ENCODE measurements around the gene STAC. TPM values are rescaled to one million over a fixed set of nuclear protein-coding genes. Genes with fewer than 3 reads are reported as not detected.

STAC gene
- total and polyA plus RNA-seq, 9 of the 15 experiments (the other 6 are each of a cell fraction or from before 2014, with no cell fraction given), result 0.11 TPM; not detected in 8

DNA sequence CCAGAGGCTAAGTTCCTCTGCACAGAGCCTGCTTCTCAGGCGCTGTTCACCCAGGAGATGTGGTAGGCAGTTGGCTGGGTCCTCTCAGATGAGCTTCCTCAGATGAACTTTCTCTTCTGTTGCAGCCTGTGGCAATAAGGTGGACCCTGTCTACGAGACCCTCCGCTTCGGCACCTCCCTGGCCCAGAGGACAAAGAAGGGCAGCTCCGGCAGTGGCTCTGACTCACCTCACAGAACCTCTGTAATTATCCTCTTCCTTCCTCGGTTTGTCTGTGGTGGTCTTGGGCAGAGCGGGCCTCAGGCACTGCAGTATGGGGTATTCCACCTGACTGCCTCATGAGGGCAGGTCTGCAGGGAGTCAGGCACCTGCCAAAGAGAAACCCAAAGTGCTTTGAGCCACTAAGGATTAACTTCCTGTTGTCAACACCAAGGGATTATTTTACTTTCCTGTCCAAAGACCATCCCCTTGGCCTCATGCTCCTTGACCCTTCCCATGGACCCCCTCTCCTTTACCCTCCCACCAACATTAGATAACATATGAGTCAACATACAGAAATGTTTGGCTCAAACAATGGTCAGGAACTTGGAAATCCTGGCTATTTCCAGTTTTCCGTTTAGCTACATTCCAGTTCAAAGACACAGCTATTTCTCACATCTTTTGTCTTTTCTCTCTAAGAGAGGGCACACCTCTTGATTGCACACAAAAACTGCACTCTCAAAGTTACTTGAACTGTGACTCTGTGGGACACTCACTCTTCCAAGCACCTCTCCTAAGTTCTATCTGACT is 105.9 kb downstream of the STAC start (continued):
- TF ChIP-seq, protein P1, sequence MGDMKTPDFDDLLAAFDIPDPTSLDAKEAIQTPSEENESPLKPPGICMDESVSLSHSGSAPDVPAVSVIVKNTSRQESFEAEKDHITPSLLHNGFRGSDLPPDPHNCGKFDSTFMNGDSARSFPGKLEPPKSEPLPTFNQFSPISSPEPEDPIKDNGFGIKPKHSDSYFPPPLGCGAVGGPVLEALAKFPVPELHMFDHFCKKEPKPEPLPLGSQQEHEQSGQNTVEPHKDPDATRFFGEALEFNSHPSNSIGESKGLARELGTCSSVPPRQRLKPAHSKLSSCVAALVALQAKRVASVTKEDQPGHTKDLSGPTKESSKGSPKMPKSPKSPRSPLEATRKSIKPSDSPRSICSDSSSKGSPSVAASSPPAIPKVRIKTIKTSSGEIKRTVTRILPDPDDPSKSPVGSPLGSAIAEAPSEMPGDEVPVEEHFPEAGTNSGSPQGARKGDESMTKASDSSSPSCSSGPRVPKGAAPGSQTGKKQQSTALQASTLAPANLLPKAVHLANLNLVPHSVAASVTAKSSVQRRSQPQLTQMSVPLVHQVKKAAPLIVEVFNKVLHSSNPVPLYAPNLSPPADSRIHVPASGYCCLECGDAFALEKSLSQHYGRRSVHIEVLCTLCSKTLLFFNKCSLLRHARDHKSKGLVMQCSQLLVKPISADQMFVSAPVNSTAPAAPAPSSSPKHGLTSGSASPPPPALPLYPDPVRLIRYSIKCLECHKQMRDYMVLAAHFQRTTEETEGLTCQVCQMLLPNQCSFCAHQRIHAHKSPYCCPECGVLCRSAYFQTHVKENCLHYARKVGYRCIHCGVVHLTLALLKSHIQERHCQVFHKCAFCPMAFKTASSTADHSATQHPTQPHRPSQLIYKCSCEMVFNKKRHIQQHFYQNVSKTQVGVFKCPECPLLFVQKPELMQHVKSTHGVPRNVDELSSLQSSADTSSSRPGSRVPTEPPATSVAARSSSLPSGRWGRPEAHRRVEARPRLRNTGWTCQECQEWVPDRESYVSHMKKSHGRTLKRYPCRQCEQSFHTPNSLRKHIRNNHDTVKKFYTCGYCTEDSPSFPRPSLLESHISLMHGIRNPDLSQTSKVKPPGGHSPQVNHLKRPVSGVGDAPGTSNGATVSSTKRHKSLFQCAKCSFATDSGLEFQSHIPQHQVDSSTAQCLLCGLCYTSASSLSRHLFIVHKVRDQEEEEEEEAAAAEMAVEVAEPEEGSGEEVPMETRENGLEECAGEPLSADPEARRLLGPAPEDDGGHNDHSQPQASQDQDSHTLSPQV (IDR thresholded peaks at IDR 0.05), result no peak
- no peak for TF ChIP-seq SMAD3 (CRISPR knock-in tag; conservative IDR thresholded peaks at IDR 0.05)
- TF ChIP-seq CHCHD3 (CRISPR knock-in tag; IDR thresholded peaks at IDR 0.05), result no peak
- TF ChIP-seq NFXL1 (CRISPR knock-in tag; IDR thresholded peaks at IDR 0.05), result no peak
- TF ChIP-seq POLR3G (IDR thresholded peaks at IDR 0.05; ENCODE audit: extremely low read depth, insufficient read length, insufficient replicate concordance), result no peak
- TF ChIP-seq, protein P2, sequence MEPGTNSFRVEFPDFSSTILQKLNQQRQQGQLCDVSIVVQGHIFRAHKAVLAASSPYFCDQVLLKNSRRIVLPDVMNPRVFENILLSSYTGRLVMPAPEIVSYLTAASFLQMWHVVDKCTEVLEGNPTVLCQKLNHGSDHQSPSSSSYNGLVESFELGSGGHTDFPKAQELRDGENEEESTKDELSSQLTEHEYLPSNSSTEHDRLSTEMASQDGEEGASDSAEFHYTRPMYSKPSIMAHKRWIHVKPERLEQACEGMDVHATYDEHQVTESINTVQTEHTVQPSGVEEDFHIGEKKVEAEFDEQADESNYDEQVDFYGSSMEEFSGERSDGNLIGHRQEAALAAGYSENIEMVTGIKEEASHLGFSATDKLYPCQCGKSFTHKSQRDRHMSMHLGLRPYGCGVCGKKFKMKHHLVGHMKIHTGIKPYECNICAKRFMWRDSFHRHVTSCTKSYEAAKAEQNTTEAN (CRISPR knock-in tag; IDR thresholded peaks at IDR 0.05), result no peak
- TF ChIP-seq, protein P3, sequence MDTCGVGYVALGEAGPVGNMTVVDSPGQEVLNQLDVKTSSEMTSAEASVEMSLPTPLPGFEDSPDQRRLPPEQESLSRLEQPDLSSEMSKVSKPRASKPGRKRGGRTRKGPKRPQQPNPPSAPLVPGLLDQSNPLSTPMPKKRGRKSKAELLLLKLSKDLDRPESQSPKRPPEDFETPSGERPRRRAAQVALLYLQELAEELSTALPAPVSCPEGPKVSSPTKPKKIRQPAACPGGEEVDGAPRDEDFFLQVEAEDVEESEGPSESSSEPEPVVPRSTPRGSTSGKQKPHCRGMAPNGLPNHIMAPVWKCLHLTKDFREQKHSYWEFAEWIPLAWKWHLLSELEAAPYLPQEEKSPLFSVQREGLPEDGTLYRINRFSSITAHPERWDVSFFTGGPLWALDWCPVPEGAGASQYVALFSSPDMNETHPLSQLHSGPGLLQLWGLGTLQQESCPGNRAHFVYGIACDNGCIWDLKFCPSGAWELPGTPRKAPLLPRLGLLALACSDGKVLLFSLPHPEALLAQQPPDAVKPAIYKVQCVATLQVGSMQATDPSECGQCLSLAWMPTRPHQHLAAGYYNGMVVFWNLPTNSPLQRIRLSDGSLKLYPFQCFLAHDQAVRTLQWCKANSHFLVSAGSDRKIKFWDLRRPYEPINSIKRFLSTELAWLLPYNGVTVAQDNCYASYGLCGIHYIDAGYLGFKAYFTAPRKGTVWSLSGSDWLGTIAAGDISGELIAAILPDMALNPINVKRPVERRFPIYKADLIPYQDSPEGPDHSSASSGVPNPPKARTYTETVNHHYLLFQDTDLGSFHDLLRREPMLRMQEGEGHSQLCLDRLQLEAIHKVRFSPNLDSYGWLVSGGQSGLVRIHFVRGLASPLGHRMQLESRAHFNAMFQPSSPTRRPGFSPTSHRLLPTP (IDR thresholded peaks at IDR 0.05; ENCODE audit: borderline replicate concordance, extremely low read depth, insufficient read length), result no peak
- TF ChIP-seq TCF7L2 (IDR thresholded peaks at IDR 0.05; ENCODE audit: low read depth, low read length), result no peak
- TF ChIP-seq, protein P4, sequence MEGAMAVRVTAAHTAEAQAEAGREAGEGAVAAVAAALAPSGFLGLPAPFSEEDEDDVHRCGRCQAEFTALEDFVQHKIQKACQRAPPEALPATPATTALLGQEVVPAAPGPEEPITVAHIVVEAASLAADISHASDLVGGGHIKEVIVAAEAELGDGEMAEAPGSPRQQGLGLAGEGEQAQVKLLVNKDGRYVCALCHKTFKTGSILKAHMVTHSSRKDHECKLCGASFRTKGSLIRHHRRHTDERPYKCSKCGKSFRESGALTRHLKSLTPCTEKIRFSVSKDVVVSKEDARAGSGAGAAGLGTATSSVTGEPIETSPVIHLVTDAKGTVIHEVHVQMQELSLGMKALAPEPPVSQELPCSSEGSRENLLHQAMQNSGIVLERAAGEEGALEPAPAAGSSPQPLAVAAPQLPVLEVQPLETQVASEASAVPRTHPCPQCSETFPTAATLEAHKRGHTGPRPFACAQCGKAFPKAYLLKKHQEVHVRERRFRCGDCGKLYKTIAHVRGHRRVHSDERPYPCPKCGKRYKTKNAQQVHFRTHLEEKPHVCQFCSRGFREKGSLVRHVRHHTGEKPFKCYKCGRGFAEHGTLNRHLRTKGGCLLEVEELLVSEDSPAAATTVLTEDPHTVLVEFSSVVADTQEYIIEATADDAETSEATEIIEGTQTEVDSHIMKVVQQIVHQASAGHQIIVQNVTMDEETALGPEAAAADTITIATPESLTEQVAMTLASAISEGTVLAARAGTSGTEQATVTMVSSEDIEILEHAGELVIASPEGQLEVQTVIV (CRISPR knock-in tag; IDR thresholded peaks at IDR 0.05; ENCODE audit: borderline replicate concordance), result no peak
- TF ChIP-seq MBD2 (IDR thresholded peaks at IDR 0.05; ENCODE audit: borderline replicate concordance, low read depth), result no peak
- TF ChIP-seq NCOA6 (IDR thresholded peaks at IDR 0.05), result no peak
- no peak for TF ChIP-seq RAD21 (CRISPR knock-in tag; conservative IDR thresholded peaks at IDR 0.05 in 1 of 2, IDR thresholded peaks at IDR 0.05 in 1 of 2)
- TF ChIP-seq MCM2 (IDR thresholded peaks at IDR 0.05; ENCODE audit: low read depth), result no peak

Measured in K562 (cell line).